Gastroesophageal sphincter (tissue), 3 donors: ENCODE measurements around the gene SYNJ2.

Experiments
- EP300 ChIP-seq: sonication (generic); formaldehyde crosslinking; IDR thresholded peaks from one replicate; pipeline ENCODE4 v1.6.1; 2017; ENCODE audit warnings: antibody characterized with exemption, mild to moderate bottlenecking
- POLR2A ChIP-seq, 2 donors: fragments of 450-650 bp; IDR thresholded peaks; one replicate each; pipeline ENCODE4 v1.6.1; 2017; ENCODE audit warnings: antibody characterized with exemption in 2 of 2, mild to moderate bottlenecking in 2 of 2, moderate library complexity in 1 of 2
- TF ChIP-seq, protein P1 (sequence below), 4 experiments: fragments of 200-600 bp in 2 of 4; fragments of 450-650 bp in 2 of 4; sonication (generic) in 1 of 4; IDR thresholded peaks; one replicate each; pipeline ENCODE4 v1.5.1; 2017 to 2019; ENCODE audit warnings: antibody characterized with exemption in 4 of 4, mild to moderate bottlenecking in 2 of 4, moderate library complexity in 2 of 4

DNA sequence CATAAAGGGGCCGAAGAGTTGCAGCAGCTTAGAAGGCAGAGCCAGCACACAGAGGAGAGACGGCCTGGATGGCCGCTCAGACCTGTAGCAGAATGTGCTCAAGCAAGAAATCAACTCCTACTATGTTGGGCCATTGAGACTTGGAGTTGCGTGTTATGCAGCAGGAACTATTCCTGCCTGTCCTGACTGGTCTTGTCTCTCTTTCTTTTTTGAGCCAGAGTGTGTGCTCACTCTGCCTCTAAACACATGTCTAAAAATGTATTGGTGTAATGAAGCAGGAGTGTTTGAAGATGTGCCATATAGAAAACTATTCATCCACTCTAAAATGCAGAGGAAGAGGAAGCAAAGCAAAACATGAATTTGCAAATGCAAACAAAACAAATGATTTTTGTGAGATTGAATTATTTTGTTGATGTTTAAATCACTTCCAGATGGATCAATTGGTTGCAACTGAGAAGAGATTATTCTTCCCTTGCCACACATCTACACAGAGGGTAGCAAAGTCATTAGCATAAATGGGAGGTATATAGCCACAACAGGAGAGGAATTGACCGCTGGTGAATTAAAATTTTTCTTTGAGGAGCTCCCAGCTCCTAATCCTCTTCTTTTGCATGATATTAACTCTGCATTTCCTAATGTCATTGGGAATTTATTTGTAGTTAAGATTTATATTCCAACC is 20.4 kb upstream of the SYNJ2 start:
- TF ChIP-seq, protein P1, sequence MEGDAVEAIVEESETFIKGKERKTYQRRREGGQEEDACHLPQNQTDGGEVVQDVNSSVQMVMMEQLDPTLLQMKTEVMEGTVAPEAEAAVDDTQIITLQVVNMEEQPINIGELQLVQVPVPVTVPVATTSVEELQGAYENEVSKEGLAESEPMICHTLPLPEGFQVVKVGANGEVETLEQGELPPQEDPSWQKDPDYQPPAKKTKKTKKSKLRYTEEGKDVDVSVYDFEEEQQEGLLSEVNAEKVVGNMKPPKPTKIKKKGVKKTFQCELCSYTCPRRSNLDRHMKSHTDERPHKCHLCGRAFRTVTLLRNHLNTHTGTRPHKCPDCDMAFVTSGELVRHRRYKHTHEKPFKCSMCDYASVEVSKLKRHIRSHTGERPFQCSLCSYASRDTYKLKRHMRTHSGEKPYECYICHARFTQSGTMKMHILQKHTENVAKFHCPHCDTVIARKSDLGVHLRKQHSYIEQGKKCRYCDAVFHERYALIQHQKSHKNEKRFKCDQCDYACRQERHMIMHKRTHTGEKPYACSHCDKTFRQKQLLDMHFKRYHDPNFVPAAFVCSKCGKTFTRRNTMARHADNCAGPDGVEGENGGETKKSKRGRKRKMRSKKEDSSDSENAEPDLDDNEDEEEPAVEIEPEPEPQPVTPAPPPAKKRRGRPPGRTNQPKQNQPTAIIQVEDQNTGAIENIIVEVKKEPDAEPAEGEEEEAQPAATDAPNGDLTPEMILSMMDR (IDR thresholded peaks at IDR 0.05) = no peak
- TF ChIP-seq EP300 = no peak
- TF ChIP-seq POLR2A (IDR thresholded peaks at IDR 0.05) = no peak
